Panc1 (cell line): ENCODE data around the gene KIRREL3. TPM values are rescaled to one million over a fixed set of nuclear protein-coding genes. Genes with fewer than 3 reads are reported as not detected.

ENCODE experiments used
- ATAC-seq: fragments of 200-7000 bp; cut with Tn5 transposase; 2 replicates; pipeline ENCODE4 v1.9.1; 2020; ENCODE audit warnings: mild to moderate bottlenecking, moderate library complexity
- BruUV-seq: library from RNA; stranded (reverse); fragments of 400-500 nt; replicated peaks from 2 replicates; lab custom pipeline; 2021; lab: Mats Ljungman, UMichigan
- CTCF ChIA-PET: fragments of 300-600 bp; sonication (Branson Sonifier 250); formaldehyde crosslinking; loops from one replicate; lab custom pipeline; 2022; ENCODE audit warnings: antibody characterized with exemption; lab: Charles Lee
- POLR2A ChIA-PET: fragments of 300-600 bp; sonication (Branson Sonifier 250); formaldehyde crosslinking; loops from one replicate; lab custom pipeline; 2022; ENCODE audit warnings: antibody characterized with exemption; lab: Charles Lee
- DNase-seq: peaks from one replicate; pipeline ENCODE4 v3.0.0-alpha.2; 2010; ENCODE audit warnings: low read depth, low spot score
- H3K27ac ChIP-seq: 2 replicates; pipeline ENCODE4 v1.5.1; 2011; ENCODE audit warnings: mild to moderate bottlenecking, low read length, inconsistent platforms
- H3K27me3 ChIP-seq: fragments of 200-500 bp; sonication (Bioruptor generic); 2 replicates; pipeline ENCODE4 v1.6.0; 2014; ENCODE audit warnings: low read length, inconsistent platforms; ENCODE audit not compliant: control insufficient read depth, insufficient read depth
- H3K36me3 ChIP-seq: fragments of 200-500 bp; sonication (Bioruptor generic); 2 replicates; pipeline ENCODE4 v1.5.1; 2014; ENCODE audit warnings: inconsistent platforms, mild to moderate bottlenecking, low read length, moderate library complexity; ENCODE audit not compliant: control insufficient read depth, insufficient read depth
- H3K4me1 ChIP-seq: 2 replicates; pipeline ENCODE4 v1.5.1; 2011; ENCODE audit warnings: inconsistent platforms, mild to moderate bottlenecking, low read length, moderate library complexity; ENCODE audit not compliant: control insufficient read depth, insufficient read depth
- H3K4me3 ChIP-seq, 2 experiments: 2 replicates each; pipeline ENCODE4 v1.5.1; 2011 to 2012; ENCODE audit warnings: low read depth in 2 of 2, low read length in 2 of 2, mild to moderate bottlenecking in 2 of 2, inconsistent platforms in 1 of 2, moderate library complexity in 1 of 2
- H3K9me3 ChIP-seq: fragments of 200-500 bp; sonication (Bioruptor generic); 2 replicates; pipeline ENCODE4 v1.5.1; 2014; ENCODE audit warnings: low read depth, mild to moderate bottlenecking, inconsistent platforms, low read length, moderate library complexity; ENCODE audit not compliant: control insufficient read depth, insufficient read depth
- POLR2AphosphoS5 ChIP-seq: IDR thresholded peaks from 2 replicates; pipeline ENCODE4 v1.6.1; 2012; ENCODE audit warnings: mild to moderate bottlenecking, low read depth, low read length, moderate library complexity
- SIN3A ChIP-seq: IDR thresholded peaks from 2 replicates; pipeline ENCODE4 v1.6.1; 2012; ENCODE audit warnings: low read depth, mild to moderate bottlenecking, low read length, moderate library complexity, borderline replicate concordance; ENCODE audit not compliant: insufficient read depth
- TCF7L2 ChIP-seq: IDR thresholded peaks from 2 replicates; pipeline ENCODE4 v1.6.1; 2011; ENCODE audit warnings: mild to moderate bottlenecking, low read depth, low read length, inconsistent platforms
- in situ Hi-C: cut with HindIII; loops from 2 replicates; pipeline ENCODE4 v1.10.0; 2016; ENCODE audit warnings: low sequenced_read_pairs, low pct_unique_long_range_greater_than_20kb
- intact Hi-C: fragments of 100-400 bp; cut with micrococcal nuclease; formaldehyde crosslinking; loops from one replicate; pipeline ENCODE4 v1.10.0; 2022; ENCODE audit not compliant: unreplicated experiment
- total RNA-seq: library from RNA; stranded (reverse); gene quantifications from one replicate; pipeline ENCODE4 v1.2.1, GENCODE V29; 2021; ENCODE audit not compliant: unreplicated experiment
- TF ChIP-seq, protein P1 (sequence below): fragments of 450-650 bp; IDR thresholded peaks from 2 replicates; pipeline ENCODE4 v1.5.1; 2017; ENCODE audit warnings: mild to moderate bottlenecking
- TF ChIP-seq, protein P2 (sequence below), 2 experiments: IDR thresholded peaks; 2 replicates each; pipeline ENCODE4 v1.6.1; 2011 to 2012; ENCODE audit warnings: low read depth in 2 of 2, control low read depth in 1 of 2, low read length in 1 of 2, mild to moderate bottlenecking in 1 of 2, moderate library complexity in 1 of 2; ENCODE audit not compliant: insufficient read depth in 1 of 2

KIRREL3 gene
- total RNA-seq, 1 experiment from 2014 or later, result 0.36 TPM

DNA sequence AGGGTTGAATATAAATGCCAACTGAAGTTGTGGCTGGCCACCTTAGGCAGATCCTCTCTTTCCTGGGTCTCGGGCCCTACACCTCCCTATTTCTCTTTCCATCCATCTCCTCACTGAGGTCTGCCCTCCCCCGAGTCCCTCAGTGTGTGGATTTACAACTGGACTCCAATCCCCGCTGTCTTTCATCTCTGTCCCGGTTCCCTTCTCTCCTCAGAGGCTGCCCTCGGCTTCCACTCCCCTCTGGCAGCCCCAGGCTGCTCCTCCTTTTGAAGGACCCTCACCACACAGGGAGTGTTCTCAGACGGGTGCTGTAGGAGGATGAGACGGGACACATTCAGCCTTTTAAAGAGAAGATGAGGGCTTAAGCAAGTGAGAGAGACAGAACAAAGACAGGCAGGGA is 478.0 kb downstream of the KIRREL3 start:
- peaks cover 26% of the 10 kb centered on the region for H3K27me3 ChIP-seq
- intact Hi-C loops, result no loop called here
- ATAC-seq (no peak), DNase-seq (no peak)
- H3K4me1 ChIP-seq, result no peaks in the 10 kb centered on the region
- no peak overlapping the region for H3K4me3 ChIP-seq
- ChIA-PET CTCF (no interaction called here), POLR2A (no interaction called here)
- in situ Hi-C loops, result no loop called here
- H3K9me3 ChIP-seq, result no peaks in the 10 kb centered on the region
- TF ChIP-seq POLR2AphosphoS5 (no peak), SIN3A (no peak), TCF7L2 (no peak)
- TF ChIP-seq, protein P1, sequence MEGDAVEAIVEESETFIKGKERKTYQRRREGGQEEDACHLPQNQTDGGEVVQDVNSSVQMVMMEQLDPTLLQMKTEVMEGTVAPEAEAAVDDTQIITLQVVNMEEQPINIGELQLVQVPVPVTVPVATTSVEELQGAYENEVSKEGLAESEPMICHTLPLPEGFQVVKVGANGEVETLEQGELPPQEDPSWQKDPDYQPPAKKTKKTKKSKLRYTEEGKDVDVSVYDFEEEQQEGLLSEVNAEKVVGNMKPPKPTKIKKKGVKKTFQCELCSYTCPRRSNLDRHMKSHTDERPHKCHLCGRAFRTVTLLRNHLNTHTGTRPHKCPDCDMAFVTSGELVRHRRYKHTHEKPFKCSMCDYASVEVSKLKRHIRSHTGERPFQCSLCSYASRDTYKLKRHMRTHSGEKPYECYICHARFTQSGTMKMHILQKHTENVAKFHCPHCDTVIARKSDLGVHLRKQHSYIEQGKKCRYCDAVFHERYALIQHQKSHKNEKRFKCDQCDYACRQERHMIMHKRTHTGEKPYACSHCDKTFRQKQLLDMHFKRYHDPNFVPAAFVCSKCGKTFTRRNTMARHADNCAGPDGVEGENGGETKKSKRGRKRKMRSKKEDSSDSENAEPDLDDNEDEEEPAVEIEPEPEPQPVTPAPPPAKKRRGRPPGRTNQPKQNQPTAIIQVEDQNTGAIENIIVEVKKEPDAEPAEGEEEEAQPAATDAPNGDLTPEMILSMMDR, result no peak
- TF ChIP-seq, protein P2, sequence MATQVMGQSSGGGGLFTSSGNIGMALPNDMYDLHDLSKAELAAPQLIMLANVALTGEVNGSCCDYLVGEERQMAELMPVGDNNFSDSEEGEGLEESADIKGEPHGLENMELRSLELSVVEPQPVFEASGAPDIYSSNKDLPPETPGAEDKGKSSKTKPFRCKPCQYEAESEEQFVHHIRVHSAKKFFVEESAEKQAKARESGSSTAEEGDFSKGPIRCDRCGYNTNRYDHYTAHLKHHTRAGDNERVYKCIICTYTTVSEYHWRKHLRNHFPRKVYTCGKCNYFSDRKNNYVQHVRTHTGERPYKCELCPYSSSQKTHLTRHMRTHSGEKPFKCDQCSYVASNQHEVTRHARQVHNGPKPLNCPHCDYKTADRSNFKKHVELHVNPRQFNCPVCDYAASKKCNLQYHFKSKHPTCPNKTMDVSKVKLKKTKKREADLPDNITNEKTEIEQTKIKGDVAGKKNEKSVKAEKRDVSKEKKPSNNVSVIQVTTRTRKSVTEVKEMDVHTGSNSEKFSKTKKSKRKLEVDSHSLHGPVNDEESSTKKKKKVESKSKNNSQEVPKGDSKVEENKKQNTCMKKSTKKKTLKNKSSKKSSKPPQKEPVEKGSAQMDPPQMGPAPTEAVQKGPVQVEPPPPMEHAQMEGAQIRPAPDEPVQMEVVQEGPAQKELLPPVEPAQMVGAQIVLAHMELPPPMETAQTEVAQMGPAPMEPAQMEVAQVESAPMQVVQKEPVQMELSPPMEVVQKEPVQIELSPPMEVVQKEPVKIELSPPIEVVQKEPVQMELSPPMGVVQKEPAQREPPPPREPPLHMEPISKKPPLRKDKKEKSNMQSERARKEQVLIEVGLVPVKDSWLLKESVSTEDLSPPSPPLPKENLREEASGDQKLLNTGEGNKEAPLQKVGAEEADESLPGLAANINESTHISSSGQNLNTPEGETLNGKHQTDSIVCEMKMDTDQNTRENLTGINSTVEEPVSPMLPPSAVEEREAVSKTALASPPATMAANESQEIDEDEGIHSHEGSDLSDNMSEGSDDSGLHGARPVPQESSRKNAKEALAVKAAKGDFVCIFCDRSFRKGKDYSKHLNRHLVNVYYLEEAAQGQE (IDR thresholded peaks at IDR 0.05; ENCODE audit: insufficient read depth in 1 of 2, low read depth in 2 of 2, low read length in 1 of 2), result no peak
- no peak overlapping the region for H3K27ac ChIP-seq
- H3K36me3 ChIP-seq, result no peaks in the 10 kb centered on the region
- BruUV-seq, result no TSS peak

DNA sequence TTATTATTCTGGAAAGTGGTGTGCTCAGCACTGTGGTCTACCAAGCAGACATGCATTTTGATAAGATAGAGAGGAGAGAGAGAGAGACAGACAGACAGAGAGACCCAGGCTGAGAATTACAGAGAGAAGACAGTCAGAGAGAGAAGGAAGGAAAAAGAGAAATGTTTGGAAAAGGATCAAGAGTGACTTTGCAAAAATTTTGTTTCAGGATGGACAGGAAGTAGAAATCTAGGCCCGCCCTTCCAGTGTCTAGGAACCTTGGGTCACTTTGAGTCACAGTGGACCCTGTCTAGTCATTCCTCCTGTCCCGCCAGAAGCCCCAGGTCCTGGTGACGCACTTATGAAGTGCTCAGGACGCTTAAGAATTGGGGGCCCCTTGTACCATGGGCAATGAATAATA is 478.4 kb downstream of the KIRREL3 start:
- H3K4me3 ChIP-seq, result no peak overlapping the region
- no peak for DNase-seq
- TF ChIP-seq TCF7L2, result no peak
- no peak for TF ChIP-seq POLR2AphosphoS5
- TF ChIP-seq, protein P1, result no peak
- no peak for TF ChIP-seq SIN3A
- TF ChIP-seq, protein P2 (IDR thresholded peaks at IDR 0.05; ENCODE audit: insufficient read depth in 1 of 2, low read depth in 2 of 2, low read length in 1 of 2), result no peak
- H3K9me3 ChIP-seq, result no peaks in the 10 kb centered on the region
- ChIA-PET POLR2A (no interaction called here), CTCF (interaction anchor here (0.6 kb wide), 1 partner anchor 1349 kb away, joined by 3 read pairs; no protein-coding TSS in a partner anchor)
- peaks cover 26% of the 10 kb centered on the region for H3K27me3 ChIP-seq
- no peak for ATAC-seq
- H3K4me1 ChIP-seq, result no peaks in the 10 kb centered on the region
- in situ Hi-C loops (no loop called here), intact Hi-C loops (no loop called here)
- no peaks in the 10 kb centered on the region for H3K36me3 ChIP-seq
- BruUV-seq, result no TSS peak
- H3K27ac ChIP-seq, result no peak overlapping the region
